Cardiac muscle cell (in vitro differentiated cells and primary cell): Measurements from ENCODE around the gene NEK9. TPM values are rescaled to one million over a fixed set of nuclear protein-coding genes. Genes with fewer than 3 reads are reported as not detected.

Experiments used
- DNase-seq, 2 donors: peaks; one replicate each; pipeline versions ENCODE4 v3.0.0 to v3.0.0-alpha.2; 2010 to 2017; ENCODE audit warnings: low read depth in 1 of 2, low spot score in 1 of 2
- H3K27ac ChIP-seq: fragments of 200-600 bp; sonication (generic); 2 replicates; pipeline ENCODE4 v1.5.1; 2016
- H3K27me3 ChIP-seq: fragments of 200-600 bp; sonication (generic); 2 replicates; pipeline ENCODE4 v1.6.0; 2016; ENCODE audit warnings: control low read depth
- H3K36me3 ChIP-seq: fragments of 200-600 bp; sonication (generic); 2 replicates; pipeline ENCODE4 v1.5.1; 2016; ENCODE audit warnings: control low read depth
- H3K4me1 ChIP-seq: fragments of 200-600 bp; sonication (generic); 2 replicates; pipeline ENCODE4 v1.8.1; 2017; ENCODE audit warnings: low read depth, mild to moderate bottlenecking, mixed run types
- H3K4me3 ChIP-seq: fragments of 200-600 bp; sonication (generic); 2 replicates; pipeline ENCODE4 v1.5.1; 2016; ENCODE audit warnings: mild to moderate bottlenecking
- H3K9me3 ChIP-seq: fragments of 200-600 bp; sonication (generic); 2 replicates; pipeline ENCODE4 v1.5.1; 2017; ENCODE audit warnings: low read depth, mild to moderate bottlenecking, control low read depth
- polyA plus RNA-seq: library from polyadenylated mRNA; unstranded; fragments of >200 nt; fragmentation: Nextera tagmentation; extraction: Ambion mirVana; gene quantifications from 2 replicates; pipeline ENCODE4 v1.2.1, GENCODE V29; 2016
- total RNA-seq: library from RNA; depleted of rRNA; stranded (reverse); fragments of >200 nt; gene quantifications from 2 replicates; pipeline ENCODE4 v1.2.3, GENCODE V29; 2016
- TF ChIP-seq, protein P1 (sequence below): IDR thresholded peaks from 2 replicates; pipeline ENCODE4 v1.5.1; 2012; ENCODE audit warnings: low read depth, mild to moderate bottlenecking, low read length

The NEK9 gene
- total RNA-seq, result 74.7 and 124 TPM in 2 replicates
- polyA plus RNA-seq, result 62.5 and 81.5 TPM in 2 replicates

DNA sequence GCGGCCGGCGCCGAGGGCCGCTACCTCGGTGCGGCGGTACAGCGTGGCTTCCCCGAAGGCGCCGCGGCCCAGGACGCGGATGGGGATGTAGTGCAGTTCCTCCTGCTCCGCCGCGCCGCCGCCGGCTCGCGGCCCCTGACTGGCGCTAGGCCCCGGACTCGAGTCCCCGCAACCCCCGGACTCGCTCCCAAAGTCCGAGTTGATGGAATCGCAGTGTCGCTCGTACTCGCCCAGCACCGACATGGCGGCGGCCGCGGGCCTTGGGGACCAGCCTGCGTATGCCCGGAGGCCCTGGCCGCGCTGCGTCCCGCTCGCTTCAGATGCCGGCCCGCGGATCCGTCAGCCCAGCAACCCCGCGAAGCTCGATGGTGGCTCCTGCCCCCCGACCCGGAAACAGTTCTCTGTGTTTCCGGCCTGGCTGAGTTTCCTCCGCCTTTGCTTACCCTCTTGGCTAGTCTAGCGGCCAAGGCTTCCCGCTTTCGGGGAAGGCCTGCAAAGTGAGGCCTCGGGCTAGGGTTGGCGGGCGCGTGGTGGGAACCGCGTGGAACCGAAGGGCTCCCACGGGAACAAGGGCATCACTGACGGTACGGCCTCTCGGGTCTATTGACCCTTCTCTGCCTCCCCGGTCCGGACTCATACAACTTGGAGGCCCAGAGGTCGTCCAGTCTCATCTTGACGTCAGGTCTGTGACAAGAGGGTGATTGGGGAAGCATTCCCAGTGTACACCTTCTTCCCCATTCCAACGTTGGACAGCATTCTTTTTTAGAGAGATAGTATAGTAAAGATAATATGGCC lies at the start of gene NEK9:
Gene NEK9, minus strand, starts transcription at position 370 of the 795 bp plus-strand sequence. Its CDS starts 127 bp downstream, at position 243.
- DNase-seq, result peak; percentile 84 to 89
- Histone ChIP-seq H3K27me3 (no peaks in the 10 kb centered on the region), H3K4me1 (peaks cover 9% of the 10 kb centered on the region), H3K36me3 (peaks cover 2% of the 10 kb centered on the region), H3K4me3 (peak within 1 kb of the TSS; percentile 77), H3K27ac (peak within 1 kb of the TSS; percentile 89), H3K9me3 (no peaks in the 10 kb centered on the region)
- TF ChIP-seq, protein P1, sequence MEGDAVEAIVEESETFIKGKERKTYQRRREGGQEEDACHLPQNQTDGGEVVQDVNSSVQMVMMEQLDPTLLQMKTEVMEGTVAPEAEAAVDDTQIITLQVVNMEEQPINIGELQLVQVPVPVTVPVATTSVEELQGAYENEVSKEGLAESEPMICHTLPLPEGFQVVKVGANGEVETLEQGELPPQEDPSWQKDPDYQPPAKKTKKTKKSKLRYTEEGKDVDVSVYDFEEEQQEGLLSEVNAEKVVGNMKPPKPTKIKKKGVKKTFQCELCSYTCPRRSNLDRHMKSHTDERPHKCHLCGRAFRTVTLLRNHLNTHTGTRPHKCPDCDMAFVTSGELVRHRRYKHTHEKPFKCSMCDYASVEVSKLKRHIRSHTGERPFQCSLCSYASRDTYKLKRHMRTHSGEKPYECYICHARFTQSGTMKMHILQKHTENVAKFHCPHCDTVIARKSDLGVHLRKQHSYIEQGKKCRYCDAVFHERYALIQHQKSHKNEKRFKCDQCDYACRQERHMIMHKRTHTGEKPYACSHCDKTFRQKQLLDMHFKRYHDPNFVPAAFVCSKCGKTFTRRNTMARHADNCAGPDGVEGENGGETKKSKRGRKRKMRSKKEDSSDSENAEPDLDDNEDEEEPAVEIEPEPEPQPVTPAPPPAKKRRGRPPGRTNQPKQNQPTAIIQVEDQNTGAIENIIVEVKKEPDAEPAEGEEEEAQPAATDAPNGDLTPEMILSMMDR, result no peak

DNA sequence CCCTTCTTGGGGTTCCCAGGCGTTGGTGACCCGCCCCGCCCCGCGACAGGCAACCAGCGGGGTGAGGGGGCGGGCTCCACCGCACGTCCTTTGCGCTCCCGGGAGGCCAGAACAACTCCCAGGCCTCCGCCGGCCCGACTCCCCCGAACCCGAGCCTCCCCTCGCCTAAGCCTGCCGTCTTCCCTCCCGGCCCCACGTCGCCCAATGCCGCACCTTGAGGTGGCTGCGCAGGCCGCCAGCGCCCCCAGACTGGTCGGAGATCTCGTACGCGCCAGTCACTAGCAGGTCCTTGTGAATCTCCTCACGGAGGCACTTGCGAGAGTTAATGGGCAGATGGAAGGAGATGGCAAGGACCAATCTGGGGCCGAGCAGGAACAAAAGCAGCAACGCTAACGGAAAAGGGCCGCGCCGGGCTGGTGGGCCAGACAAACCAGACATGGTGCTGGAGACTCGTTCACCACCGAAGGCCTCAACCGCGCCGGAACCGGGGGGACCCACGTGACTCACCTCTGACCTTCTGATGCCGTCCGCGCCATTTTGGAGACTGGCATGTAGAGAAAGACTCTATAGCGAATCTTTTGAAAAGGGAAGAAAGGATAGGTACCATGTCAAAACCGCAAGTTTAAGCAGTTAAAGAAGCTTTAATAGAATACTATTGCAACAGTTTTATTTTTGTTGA lies 49.4 kb upstream of the NEK9 start, which contains the start of gene TMED10:
Gene TMED10, minus strand, starts transcription at position 471 of the 679 bp plus-strand sequence. Its CDS starts 33 bp downstream, at position 438.
- Histone ChIP-seq H3K36me3 (no peaks in the 10 kb centered on the region), H3K27ac (peak within 1 kb of the TSS; percentile 98), H3K4me3 (peak within 1 kb of the TSS; percentile 66), H3K4me1 (peaks cover 11% of the 10 kb centered on the region), H3K9me3 (no peaks in the 10 kb centered on the region), H3K27me3 (no peaks in the 10 kb centered on the region)
- peak; percentile 93 to 95 for DNase-seq
- TF ChIP-seq, protein P1, result no peak

DNA sequence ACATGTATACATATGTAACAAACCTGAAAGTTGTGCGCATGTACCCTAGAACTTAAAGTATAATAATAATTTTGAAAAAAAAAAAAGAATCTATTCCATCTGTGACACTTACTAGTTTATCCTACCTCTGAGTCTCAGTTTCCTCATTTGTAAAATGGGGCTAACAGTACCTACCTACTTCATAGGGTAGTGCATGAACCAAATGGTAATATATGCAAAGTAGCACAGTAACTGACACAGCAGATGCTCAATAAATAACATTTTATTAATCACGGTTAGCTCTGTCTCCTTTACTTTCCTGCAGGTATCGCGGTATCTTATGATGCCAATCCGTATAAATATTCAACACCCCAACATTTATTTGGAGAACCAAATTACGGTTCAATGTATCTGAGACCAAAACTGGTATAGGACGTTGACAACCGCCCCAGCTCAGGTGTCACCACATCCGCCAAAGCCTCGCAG lies 48.9 kb upstream of the NEK9 start:
- H3K27ac ChIP-seq, result peak overlapping the region; percentile 98
- H3K27me3 ChIP-seq, result no peaks in the 10 kb centered on the region
- H3K36me3 ChIP-seq, result no peaks in the 10 kb centered on the region
- H3K9me3 ChIP-seq, result no peaks in the 10 kb centered on the region
- H3K4me1 ChIP-seq, result peaks cover 11% of the 10 kb centered on the region
- H3K4me3 ChIP-seq, result peak overlapping the region; percentile 66
- DNase-seq, result no peak
- TF ChIP-seq, protein P1, result no peak

DNA sequence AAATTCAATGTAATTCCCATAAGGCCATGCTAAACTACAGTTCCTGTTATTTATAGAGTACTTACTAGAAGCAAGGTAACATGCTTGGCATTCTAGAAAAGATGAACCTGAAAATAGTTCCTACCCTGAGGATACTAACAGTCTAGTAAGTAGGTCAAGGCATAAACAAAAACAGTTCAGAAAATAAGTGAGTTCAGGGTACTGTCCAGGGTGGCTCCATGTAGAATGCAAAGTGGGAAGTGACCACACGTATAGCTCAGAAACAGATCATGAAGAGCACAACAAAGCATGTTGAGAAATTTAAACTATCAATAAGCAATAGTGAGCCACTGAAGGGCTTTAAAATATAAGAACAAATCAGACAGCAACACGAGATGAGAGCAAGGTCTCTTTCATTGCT lies 47.2 kb upstream of the NEK9 start:
- DNase-seq, result no peak
- no peaks in the 10 kb centered on the region for H3K36me3 ChIP-seq
- no peak overlapping the region for H3K27ac ChIP-seq
- TF ChIP-seq, protein P1, result no peak
- H3K4me1 ChIP-seq, result peaks cover 11% of the 10 kb centered on the region
- H3K27me3 ChIP-seq, result no peaks in the 10 kb centered on the region
- no peaks in the 10 kb centered on the region for H3K9me3 ChIP-seq
- H3K4me3 ChIP-seq, result no peak overlapping the region

DNA sequence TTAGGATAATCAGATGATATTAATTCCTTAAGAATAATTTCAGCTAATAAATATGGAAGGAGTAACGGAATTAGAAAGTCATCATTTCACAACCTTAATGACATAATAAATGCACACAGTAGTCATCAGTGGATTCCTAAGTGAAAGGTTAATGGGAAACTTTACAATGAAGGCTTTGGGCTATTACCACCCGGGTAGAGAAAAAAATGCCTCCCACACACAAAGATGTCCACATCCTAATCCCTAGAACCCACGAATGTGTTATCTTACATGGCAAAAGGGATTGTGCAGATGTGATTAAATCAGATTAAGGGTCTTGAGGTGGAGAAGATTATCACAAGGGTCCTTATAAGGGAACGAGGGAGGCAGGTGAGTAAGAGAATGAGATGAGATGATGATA lies 43.9 kb upstream of the NEK9 start:
- peak in 1 of 2 donors; percentile 68 for DNase-seq
- no peaks in the 10 kb centered on the region for H3K9me3 ChIP-seq
- no peak overlapping the region for H3K27ac ChIP-seq
- H3K4me3 ChIP-seq, result no peak overlapping the region
- no peaks in the 10 kb centered on the region for H3K27me3 ChIP-seq
- H3K4me1 ChIP-seq, result peaks cover 11% of the 10 kb centered on the region
- TF ChIP-seq, protein P1, result no peak
- no peaks in the 10 kb centered on the region for H3K36me3 ChIP-seq
